GM21737 (cell line): ENCODE data around the gene SYNPO.

Experiments
- ATAC-seq: cut with Tn5 transposase; IDR thresholded peaks from one replicate; pipeline ENCODE4 v1.9.1; 2021; ENCODE audit warnings: mild to moderate bottlenecking, moderate library complexity; ENCODE audit not compliant: unreplicated experiment

The SYNPO gene

DNA sequence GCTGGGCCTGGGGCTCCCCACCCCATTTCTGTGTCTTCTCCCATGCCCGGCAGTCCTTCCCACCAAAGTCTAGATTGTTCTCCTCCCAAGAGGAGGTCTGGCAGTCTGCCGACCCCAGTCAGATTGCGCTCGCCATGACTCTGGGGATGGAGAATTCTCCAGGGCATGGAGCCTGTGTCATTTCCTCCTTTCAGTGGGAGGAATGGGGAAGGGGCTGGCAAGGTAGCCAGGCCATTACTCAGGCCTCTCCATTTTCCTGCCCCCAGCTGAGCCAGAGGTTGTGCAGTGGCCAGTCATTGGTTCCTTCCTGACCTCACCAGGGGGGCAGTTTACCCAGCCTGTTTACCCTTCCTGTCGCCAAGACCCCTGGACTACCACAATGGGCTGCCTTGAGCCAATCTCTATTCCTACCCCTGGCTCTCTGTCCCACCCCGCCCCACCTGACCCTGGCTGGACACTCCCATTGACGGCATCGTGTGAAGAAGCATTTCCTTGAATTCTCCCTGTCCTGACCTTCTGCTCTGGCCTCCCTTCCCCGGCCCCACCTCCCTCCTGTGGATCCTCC is 628 bp downstream of the SYNPO start:
- no peak for ATAC-seq

DNA sequence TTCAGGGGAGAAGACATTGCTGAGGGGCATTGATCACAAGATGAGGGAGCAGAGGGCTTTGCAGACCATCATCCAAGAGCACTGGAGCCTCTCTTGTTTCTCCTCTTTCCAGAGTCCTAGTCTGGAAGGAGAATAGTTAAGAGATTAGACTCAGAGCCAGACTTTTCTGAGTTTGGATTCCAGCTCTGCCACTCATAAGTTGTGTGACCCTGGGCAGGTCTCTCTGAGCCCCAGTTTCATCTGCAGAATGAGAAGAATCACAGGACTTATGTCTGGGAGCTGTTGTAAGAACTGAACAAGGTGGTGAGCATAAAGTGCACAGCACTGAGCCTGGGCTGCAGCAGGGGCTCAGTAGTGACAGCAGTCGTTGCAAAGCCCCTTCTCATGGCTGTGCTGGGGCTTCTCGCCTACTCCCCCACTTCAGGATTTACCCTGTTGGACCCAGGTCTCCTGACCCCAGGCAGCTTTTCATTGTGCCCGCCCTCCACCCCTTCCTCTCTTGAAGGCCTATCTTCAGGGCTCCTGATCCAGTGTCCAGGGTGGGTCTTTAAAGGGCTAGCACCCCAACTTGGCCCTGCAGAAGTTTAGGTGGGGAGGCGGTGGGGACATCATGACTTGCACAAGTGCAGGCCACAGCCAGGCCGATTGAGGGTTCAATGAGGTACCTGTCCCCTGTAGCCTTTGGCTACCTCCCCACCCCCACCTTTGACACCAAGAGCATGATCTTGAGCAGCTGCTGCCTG is 1.5 kb downstream of the SYNPO start:
- no peak for ATAC-seq

DNA sequence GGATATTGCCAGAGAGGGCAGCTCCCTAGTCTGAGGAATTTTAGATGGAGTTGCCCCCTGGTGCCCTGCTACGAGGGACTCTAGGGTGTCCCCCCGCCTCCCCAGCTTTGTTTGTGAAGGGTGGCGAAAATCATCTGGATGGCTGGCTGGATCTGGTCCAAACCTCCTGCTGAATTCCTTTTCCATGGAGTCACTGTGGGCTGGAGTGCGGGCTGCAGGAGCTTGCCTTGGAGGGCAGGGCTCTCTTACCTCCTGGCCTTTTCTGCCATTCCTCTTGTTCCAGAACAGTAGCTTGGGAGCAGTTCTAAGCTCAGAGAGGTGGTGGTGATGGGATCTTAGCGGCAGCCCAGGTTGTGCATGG is 2.1 kb downstream of the SYNPO start:
- no peak for ATAC-seq

DNA sequence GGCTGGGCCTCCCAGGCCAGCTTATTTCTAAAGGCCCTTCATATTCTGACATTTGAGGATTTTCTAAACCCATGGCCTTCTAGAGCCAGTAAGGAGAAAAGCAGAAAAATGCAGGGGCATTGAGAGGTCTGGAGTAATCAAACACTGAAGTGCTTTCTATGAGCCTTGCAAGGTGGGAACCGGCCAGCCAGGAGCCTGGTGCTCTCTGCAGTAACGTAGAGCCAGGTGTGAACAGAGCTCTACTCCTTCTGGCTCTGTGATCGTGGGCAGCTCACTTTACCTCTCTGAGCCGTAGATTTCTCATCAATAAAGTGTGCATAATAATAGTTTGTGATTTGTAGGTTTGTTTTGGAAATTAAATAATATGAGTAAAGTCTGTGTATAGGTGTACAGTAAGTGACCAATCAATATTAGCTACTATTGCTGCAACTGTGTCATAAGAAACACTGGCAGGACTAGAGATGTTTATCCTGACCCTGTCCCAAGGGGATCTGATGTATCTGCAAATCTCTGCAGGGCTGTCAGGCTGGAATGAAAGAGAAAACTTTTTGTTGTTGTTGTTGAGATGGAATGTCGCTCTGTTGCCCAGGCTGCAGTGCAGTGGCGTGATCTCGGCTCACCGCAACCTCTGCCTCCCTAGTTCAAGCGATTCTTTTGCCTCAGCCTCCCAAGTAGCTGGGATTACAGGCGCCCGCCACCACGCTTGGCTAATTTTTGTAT is 2.7 kb downstream of the SYNPO start:
- ATAC-seq: no peak

DNA sequence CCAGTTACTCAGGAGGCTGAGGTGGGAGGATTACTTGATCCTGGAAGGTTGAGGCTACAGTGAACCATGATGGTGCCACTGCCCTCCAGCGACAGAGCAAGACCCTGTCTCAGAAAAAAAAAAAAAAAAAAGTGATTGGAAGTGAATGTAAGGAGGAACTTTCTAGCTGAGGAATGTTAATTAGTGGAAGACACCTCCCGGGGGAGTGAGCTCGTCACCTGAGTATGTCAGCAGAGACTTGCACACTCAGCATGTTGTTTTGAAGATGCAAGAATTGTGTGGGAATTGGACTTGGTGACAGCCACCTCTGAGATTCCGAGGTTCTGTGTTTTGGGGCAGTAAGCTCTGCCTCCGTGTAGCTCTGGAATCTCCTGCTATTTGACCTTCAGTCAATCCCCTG is 3.6 kb downstream of the SYNPO start:
- no peak for ATAC-seq

DNA sequence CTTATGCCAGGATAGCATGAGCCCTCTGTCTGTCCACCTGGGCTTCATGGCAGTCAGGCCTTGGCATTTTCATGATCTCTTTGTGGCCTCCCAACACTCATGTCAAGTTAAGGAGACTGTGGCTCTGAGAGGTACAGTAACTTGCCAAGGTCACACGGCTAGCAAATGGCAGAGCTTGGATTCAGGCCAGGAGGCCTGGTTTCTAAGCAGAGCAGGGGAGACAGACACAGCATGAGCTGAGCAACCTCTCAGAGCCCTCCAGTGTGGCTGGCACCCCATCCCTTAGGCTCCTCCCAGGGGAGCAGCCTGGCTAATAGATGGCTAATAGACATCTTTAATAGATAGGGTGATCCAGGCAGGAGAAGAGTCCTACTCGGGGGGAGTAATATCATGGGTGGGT is 4.1 kb downstream of the SYNPO start:
- ATAC-seq: no peak

DNA sequence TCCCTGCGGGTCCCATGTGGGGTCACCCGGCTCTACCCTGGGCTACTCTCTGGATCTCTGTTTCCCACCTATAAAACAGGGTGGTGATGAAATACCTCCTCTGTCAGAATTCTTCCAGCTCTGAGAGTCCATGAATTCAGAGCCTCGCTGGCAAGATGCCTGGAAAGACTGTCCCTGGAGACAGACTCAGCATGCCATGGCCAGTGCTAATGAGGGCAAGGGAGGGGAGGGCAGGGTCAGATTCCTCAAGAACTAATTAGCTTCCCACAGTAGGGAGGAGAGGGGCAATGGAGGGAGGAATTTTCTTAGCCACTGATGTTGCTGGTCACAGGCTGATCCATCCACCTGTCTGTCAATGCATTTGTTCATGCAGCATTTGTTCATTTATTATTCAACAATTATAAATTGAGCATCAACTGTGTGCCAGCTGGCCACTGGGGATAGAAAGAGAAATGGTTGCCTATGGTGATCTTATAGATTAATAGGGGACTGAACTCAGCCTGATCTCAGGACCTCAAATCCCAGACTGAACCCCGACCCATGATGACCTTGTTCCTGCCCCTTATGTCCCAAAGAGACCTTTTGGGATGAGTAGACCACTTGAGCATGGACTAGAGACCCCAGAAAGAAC is 4.7 kb downstream of the SYNPO start:
- ATAC-seq: no peak

DNA sequence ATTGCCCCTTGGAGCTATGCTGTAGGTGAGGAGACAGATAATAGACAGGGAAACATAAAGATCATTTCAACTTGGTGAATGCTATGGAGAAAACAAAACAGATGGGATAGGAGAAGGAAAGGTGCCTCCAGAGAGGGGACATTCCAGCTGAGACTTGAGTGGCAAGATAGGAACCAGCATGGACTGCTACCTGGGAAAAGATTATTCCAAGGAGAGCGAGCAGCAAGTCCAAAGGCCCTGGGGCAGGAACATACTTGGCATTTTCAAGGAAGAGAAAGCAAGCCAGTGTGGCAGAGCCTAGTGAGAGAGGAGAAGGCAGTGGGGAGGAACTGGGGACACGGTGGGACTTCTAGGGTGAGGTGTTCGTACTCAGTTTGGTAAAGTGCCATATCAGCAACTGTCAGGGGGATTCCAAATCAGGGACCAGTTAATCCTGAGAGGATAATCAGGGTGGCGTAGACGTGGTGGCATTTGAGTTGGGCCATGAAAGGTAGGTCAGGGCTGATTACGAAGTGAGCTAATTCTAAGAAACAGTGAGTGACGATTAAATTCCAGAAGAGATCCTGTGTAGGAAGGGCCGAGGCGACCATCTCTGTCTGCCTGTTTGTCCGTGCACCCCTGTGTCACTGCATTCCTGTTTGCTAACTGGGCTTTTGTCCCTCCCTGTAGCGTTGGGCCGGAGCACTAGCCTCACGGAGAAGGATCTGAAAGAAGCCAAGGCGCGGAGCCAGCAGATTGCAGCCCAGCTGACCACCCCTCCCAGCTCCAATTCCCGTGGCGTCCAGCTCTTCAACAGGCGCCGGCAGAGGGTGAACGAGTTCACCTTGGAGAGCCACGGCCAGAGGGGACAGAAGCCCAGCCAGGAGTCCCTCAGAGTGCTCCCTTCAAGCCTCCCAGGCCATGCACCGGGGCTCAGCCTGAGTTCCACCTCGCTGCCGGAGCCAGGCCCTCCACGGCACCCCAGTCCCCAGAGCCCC is 7.1 kb downstream of the SYNPO start:
- ATAC-seq: no peak

DNA sequence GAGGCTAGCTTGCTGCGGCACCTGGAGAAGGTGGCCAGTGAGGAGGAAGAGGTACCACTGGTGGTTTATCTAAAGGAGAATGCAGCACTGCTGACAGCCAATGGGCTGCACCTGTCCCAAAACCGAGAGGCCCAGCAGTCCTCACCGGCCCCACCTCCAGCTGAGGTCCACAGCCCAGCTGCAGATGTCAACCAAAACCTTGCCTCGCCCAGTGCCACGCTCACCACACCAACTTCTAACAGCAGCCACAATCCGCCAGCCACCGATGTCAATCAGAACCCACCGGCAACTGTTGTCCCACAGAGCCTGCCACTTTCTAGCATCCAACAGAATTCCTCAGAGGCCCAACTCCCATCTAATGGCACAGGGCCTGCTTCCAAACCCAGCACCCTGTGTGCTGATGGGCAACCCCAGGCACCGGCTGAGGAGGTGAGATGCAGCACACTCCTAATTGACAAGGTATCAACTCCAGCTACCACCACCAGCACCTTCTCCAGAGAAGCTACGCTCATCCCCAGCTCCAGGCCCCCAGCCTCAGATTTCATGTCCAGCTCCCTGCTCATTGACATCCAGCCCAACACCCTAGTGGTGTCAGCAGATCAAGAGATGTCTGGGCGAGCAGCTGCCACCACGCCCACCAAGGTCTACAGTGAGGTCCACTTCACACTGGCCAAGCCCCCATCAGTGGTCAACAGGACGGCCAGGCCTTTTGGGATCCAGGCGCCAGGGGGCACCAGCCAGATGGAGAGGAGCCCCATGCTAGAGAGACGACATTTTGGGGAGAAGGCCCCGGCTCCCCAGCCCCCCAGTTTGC is 8.0 kb downstream of the SYNPO start:
- no peak for ATAC-seq

DNA sequence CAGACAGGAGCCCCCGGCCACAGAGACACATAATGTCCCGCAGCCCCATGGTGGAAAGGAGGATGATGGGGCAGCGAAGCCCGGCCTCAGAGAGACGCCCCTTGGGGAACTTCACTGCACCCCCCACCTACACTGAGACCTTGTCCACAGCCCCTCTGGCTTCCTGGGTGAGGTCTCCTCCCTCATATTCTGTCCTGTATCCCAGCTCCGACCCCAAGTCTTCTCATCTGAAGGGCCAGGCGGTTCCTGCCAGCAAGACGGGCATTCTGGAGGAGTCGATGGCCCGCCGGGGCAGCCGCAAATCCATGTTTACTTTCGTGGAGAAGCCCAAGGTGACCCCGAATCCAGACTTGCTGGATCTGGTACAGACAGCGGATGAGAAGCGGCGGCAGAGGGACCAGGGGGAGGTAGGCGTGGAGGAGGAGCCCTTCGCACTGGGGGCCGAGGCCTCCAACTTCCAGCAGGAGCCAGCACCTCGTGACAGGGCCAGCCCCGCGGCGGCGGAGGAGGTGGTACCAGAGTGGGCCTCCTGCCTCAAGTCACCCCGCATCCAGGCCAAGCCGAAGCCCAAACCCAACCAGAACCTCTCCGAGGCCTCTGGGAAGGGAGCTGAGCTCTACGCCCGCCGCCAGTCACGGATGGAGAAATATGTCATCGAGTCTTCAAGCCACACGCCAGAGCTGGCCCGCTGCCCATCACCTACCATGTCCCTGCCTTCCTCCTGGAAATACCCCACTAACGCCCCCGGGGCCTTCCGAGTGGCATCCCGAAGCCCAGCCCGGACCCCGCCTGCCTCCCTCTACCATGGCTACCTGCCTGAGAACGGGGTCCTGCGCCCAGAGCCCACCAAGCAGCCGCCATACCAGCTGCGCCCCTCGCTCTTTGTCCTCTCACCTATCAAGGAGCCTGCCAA is 8.9 kb downstream of the SYNPO start:
- ATAC-seq: no peak

DNA sequence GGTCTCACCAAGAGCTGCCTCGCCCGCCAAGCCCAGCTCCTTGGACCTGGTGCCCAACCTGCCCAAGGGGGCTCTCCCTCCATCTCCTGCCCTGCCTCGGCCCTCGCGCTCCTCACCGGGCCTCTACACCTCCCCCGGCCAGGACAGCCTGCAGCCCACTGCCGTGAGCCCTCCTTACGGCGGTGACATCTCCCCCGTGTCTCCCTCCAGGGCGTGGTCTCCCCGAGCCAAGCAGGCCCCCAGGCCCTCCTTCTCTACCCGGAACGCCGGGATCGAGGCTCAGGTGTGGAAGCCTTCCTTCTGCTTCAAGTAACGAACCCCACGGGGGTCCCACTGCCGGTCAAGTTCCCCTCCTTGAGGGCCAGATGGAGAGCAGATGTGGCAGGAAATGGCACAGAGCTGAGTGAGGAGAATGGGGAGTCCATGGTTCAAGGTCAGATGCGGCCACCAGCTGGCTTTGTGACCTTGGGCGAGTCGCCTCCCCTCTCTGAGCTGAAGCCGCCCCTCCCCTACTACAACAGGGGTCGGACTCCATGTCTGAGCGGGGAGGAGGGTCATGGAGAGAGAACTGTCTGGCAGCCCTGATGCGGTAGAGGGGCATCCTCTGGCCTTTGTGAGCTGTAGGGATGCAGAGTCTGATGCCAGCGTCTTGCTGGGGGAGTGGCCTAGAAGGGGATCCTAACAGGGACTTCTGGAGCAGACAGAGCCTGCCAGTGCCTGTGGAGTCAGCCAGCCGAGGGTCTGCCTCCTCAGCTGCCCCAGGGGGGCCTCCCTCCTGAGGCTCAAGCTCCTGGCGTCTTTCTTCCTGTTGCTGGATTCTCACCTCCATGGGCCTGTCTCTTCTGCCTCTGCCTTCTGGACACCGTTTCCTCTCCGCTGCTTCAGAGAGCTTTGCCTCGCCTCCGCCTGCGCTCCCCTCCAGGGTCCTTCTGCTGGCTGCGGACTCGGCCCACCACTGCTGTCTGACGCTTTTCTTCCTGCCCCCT is 9.9 kb downstream of the SYNPO start:
- no peak for ATAC-seq

DNA sequence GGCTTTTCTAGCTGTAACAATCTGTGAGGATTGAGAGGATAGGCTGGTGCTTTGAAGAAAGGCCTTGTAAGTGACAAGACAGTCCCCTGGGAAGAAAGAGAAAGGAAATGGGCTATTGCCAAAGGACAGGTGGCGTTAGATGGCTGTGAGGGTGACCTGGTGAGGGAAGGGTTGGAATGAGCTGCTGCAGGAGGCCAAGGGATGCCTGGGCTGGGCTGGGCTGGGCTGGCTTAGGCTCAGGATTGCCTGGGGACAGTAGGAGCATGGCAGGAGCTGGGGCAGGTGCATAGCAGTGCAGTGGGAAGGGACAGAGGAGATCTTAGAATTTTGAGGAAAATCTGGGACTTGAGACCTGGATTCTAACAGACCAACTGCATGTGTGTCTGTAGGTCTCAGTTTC is 10.9 kb downstream of the SYNPO start:
- ATAC-seq: no peak

DNA sequence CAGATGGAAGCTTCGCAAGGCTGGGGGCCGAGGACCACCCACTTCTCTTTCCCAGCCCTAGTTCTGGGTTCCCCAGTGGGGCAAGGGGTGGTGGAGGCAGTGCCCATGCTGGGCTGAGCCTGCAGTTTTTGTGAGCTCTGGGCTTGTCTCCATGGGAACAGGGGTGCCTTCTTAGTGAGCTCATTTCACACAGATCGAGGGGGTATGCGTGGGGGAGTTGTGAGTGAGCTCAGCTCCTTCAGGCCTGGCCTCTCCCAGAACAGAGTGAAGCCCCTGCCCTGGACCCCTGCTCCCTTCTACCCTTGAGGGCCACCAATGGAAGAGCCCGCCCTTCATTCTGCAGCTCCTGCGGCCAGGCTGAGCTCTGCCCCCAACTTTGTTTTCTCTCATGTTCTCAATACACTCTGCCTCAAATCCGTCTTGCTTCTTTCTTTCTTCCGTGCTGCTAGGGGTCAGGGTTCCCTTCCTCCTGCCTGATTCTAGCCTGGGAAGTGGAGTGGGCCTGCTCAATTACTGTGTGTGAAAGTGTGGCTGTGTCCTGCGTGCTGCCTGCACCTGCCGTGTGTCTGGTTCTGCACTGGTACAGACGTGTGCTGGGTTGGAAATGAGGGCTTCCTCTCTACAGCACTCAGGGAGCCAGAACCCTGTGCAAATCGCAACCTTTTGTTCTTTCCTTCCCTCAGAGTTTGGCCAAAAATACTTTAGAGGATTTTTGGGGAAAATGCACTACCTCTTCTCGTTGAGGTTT is 11.6 kb downstream of the SYNPO start:
- no peak for ATAC-seq

DNA sequence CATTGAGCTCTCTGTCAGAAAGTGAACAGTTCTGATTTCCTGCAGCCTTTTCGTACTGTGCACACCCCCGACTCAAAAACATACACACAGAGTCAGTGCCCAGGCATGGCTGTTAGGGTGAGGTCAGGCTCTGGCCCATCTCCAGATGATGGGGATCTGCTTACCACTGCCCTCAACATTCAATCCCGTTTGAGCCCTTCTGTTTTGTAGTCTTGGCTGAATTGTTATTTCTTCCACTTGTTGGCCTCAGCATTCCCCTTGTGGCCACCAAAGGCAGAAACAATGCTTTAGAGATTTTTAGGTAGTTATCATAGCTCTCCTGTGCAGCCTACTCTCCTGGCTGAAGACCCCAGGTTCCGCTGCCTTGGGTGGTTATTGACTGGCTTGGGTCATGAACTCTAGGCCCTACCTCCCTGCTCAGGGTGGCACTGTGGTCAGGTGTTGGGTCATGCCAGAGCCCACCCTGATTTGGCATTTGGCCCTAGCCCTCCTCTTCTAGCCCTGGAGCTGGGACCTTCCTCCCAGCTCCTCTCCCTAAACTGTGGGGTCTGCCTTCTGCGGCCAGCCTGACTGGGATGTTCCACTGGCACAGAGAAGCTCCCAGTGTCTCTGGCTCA is 12.8 kb downstream of the SYNPO start:
- ATAC-seq: no peak

DNA sequence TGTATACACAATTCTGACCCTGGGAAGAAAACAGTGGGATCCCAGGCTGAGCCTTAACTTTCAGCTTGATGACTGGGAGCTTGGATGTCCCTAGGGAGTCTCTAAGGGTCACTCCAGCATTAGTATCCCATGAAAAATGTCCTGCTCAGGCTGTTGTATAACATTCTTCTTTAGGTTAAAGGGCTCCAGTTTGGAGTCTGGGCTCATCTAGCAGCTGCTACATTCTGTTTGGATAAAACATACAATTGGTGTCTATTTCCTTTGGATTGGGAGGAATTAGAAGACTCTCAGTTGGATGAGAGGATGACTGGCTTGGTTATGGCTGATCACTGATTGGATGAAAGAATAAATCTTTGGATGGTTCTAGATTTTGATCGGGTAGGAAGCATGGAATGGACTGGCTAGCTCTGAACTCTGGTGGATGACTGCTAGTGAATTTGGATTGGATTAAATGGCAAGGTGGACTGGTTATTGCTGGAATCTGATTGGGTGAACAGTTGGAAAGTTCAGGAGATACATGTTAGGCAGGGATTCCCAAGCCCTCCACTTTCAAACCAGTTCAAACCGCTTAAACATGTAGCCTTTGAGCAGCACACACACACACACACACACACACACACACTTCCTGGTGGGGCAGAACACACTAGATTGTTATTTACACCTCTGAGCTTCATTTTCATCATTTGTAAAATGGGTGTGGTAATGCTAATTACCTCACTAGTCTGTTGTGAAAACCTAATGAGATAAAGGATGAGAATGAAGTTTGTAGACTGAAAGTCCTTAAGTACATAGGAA is 13.5 kb downstream of the SYNPO start:
- ATAC-seq: no peak

DNA sequence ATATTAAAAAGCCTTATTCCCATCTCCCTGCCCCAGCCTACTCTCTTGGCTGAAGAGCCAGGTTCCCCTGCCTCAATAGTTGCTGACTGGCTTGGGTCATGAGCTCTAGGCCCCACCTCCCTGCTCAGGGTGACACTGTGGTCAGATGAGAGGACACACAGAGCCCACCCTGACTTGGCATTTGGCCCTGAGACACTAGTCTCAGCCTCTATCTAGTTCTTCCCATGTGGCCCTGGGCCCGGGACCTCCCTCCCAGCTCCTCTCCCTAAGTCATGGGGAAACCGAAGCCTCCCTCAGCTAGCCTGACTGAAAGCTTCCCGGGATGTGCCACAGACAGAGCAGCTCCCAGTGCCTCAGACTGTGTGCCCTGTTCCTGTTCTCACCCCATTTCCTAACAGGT is 14.8 kb downstream of the SYNPO start:
- ATAC-seq: no peak
